Coronary artery (tissue), 2 donors: Measurements from ENCODE around the gene BEX2.
"Not testable (repeated sequence)": the region's sequence is repeated elsewhere in the genome, so short reads cannot be mapped to it uniquely, and the experiment has no call there.

Experiments used
- DNase-seq: peaks from one replicate; pipeline ENCODE4 v3.0.0-alpha.2; 2017; ENCODE audit warnings: low spot score
- H3K27ac ChIP-seq, 2 donors: fragments of 200-600 bp; sonication (generic); one replicate each; pipeline ENCODE4 v1.5.1; 2016 to 2019
- H3K4me3 ChIP-seq: fragments of 200-600 bp; sonication (generic); 2 replicates; pipeline ENCODE4 v1.5.1; 2016; ENCODE audit warnings: mild to moderate bottlenecking, moderate library complexity
- TF ChIP-seq, protein P1 (sequence below): fragments of 200-600 bp; sonication (generic); IDR thresholded peaks from one replicate; pipeline ENCODE4 v1.5.1; 2019; ENCODE audit warnings: antibody characterized with exemption

BEX2 gene

DNA sequence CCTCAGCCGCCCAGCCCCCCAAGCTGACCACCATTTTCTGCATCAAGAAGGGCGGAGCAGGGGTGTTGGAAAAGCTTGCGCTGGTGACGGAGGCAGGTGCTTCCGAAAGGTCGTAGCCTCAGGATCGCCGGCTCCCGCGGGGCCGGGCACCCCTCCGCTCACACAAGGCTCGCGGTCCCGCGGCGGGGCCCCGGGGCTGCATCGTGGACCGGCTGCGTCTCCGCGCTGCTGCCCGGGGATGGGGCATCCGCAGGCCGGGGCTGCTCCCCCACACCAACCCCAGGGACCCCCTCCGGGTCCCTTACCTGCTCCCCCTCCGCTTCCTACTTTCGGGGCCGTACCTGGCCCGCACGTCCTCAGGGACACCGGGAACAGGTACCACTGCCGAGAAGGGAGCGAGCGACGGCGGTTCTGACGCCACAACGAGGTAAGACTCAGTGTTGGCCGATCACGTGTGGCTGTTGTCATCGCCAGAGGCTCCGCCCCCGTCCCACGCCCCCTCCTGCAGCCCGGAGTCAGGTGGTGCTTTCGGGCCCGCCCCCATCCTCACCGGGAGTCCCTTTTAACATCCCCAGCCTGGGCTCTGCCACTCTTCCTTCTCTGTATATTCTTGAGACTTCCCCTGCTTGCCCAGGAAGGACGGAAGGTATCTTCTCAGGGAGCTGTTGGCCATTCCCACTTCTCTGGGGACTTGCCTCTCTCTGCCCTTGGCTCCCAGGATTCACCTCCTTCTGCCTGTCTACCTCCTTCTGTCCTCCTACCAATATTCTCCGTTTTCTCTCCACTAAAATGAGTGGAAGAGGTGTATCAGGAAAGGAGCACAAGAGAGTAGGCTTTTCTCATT, at the start of gene BEX2:
Gene BEX2, minus strand, starts transcription at position 436 of the 844 bp plus-strand sequence. CDS start 1,014 bp downstream, outside the sequence.
- H3K27ac ChIP-seq = no peak within 1 kb of the TSS
- DNase-seq = no peak
- TF ChIP-seq, protein P1, sequence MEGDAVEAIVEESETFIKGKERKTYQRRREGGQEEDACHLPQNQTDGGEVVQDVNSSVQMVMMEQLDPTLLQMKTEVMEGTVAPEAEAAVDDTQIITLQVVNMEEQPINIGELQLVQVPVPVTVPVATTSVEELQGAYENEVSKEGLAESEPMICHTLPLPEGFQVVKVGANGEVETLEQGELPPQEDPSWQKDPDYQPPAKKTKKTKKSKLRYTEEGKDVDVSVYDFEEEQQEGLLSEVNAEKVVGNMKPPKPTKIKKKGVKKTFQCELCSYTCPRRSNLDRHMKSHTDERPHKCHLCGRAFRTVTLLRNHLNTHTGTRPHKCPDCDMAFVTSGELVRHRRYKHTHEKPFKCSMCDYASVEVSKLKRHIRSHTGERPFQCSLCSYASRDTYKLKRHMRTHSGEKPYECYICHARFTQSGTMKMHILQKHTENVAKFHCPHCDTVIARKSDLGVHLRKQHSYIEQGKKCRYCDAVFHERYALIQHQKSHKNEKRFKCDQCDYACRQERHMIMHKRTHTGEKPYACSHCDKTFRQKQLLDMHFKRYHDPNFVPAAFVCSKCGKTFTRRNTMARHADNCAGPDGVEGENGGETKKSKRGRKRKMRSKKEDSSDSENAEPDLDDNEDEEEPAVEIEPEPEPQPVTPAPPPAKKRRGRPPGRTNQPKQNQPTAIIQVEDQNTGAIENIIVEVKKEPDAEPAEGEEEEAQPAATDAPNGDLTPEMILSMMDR = no peak
- H3K4me3 ChIP-seq = peak within 1 kb of the TSS; percentile 66

DNA sequence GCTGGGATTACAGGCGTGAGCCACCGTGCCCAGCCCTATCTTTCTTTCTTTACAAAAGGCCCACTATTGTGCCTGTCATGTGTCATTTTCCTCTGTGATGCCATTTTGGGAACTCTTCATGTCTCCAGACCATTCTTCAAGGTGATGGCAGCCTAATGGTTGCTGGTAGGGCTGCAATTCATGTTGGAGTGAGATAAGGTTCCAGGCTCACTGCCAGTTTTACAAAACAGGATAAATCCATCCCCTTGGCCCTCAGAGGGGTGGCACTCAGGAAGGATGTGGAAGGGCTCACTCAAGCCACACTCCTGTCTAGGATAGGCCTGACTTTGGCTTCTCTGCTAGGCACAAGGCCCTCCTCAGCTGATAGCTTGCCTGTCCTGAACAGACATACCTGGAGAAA, 49.3 kb upstream of the BEX2 start:
- DNase-seq = no peak
- Histone ChIP-seq H3K4me3 (no peak overlapping the region), H3K27ac (no peak overlapping the region)
- TF ChIP-seq, protein P1 = no peak

DNA sequence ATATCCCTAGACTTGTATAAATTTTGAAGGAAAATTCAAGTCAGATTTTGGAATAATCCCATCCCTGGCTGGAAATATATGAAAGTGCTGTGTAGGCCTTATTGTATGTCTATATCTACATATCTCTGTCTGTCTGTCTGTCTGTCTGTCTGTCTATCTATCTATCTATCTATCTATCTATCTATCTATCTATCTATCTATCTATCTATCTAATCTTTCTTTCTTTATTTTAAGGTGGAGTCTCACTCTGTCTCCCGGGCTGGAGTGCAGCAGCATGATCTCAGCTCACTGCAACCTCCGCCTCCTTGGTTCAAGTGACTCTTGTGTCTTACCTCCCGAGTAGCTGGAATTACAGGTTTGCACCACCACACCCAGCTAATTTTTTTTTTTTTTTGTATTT, 48.8 kb upstream of the BEX2 start:
- not testable (repeated sequence) for DNase-seq, H3K27ac ChIP-seq, H3K4me3 ChIP-seq

DNA sequence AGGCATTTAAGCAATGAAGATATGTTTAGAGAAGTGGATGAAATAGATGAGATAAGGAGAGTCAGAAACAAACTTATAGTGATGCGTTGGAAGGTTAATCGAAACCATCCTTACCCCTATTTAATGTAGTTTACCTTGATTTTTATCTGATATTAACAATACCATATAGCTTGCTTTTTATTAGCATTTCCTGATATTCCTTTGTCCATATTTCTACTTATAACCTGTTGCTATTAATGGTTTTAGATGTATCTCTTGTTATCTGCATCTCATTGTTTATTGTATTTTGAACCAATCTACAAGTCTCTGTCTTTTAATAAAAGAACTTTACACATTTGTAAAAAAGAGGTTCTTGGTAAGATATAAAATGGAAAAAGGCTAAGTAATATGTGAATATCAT, 47.1 kb upstream of the BEX2 start:
- peak overlapping the region; percentile 80 for H3K4me3 ChIP-seq
- no peak overlapping the region for H3K27ac ChIP-seq
- TF ChIP-seq, protein P1 = no peak
- no peak for DNase-seq

DNA sequence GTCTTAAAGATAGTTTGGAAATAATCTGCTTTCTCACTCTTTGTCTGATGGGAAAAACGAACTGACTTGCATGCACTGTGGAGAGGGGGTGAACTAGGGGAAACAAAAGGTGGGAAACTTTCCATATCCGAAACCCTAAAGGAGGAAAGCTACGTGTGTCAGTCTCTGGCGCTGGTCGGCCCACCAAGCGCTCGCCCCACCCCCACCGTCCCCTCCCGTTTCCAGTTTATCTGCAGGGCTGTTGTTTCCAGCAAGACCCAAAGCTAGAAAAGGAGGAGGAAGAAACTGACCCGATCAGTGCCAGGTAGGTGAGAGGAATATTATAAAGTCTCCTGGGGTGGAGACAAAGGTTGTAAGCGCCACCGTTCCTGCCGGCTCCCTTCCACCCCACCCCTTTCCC, 46.1 kb upstream of the BEX2 start:
- TF ChIP-seq, protein P1 = no peak
- DNase-seq = no peak
- Histone ChIP-seq H3K27ac (peak overlapping the region; percentile 87 to 94), H3K4me3 (peak overlapping the region; percentile 80)

DNA sequence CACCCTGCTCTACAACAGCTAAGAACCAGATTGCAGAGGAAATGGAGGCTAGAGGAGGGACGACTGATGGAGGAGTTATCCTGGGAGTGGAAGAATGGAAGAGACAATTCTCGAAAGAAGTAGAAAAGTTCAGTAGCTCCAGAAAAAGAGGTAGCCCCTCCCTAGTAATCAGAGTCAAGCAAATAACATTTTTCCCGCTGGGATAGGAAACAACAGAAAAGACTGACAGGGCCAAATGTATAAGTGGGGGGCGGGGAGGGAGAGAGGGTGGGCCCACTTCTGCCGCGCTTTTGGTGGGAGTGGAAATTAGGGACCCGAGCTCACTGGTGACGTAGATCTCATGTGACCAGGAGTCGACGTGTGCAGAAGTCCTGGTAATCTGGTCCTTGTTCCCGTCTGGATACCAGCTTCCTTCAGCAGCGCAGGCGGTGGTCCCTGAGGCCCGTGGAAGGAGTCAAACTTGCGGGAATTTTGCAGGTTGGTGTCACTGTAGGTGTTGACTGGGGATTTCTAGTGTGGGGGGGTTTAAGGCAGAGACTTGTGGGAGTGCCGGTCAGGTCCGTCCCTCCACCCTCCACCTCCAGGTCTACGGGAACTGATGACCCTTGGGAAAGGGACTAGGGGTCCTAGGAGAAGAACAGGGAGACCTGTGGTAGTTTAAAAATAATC, 45.5 kb upstream of the BEX2 start, which contains the start of gene TCEAL9:
Gene TCEAL9, plus strand, starts transcription at position 377 of the 669 bp plus-strand sequence. CDS start 1,179 bp downstream, outside the sequence.
- peak within 1 kb of the TSS; percentile 80 for H3K4me3 ChIP-seq
- DNase-seq = peak; percentile 83
- peak within 1 kb of the TSS; percentile 87 to 94 for H3K27ac ChIP-seq
- TF ChIP-seq, protein P1 = no peak

DNA sequence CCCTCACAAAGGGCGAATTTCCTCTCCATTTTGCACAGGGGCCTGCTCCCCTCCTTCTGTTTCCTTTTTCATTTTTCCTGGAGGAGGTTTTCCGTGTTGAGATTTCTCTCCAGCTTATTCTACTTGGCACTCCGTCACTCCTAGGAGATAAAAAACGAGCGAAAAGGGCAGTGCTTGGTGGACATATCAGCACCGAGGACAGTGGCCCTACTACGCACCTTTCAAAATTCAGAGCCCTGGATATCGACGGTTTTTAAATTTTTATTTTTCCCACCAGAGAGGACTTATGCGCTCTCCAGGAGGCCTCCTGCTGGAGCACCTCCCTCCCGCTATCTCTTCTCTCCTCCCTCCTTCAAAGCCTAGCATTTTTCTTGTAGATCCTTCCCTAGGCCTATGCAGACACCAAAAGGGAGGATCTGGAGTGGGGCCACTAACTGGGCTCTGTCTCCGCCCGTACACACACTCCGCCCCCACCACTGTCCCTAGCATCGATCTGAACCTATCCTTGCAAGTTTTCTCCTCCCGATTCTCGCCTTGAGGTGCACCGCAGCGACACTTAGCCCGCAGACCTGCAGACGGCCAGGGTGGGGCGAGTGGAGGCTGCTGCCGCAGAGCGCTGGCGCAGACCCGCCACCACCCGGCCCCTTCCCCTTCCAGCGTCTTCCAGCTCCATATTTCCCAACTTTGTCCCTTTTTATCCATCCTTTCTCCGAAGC, 37.0 kb upstream of the BEX2 start:
- TF ChIP-seq, protein P1 = no peak
- Histone ChIP-seq H3K4me3 (no peak overlapping the region), H3K27ac (no peak overlapping the region)
- DNase-seq = no peak
